ENCODE results near the gene LMTK3.

The LMTK3 gene

GRCh38 chr19:48448563-48448962 lies 63.1 kb downstream of the LMTK3 start:
- no peak for ATAC-seq
- TF ChIP-seq, protein P1, sequence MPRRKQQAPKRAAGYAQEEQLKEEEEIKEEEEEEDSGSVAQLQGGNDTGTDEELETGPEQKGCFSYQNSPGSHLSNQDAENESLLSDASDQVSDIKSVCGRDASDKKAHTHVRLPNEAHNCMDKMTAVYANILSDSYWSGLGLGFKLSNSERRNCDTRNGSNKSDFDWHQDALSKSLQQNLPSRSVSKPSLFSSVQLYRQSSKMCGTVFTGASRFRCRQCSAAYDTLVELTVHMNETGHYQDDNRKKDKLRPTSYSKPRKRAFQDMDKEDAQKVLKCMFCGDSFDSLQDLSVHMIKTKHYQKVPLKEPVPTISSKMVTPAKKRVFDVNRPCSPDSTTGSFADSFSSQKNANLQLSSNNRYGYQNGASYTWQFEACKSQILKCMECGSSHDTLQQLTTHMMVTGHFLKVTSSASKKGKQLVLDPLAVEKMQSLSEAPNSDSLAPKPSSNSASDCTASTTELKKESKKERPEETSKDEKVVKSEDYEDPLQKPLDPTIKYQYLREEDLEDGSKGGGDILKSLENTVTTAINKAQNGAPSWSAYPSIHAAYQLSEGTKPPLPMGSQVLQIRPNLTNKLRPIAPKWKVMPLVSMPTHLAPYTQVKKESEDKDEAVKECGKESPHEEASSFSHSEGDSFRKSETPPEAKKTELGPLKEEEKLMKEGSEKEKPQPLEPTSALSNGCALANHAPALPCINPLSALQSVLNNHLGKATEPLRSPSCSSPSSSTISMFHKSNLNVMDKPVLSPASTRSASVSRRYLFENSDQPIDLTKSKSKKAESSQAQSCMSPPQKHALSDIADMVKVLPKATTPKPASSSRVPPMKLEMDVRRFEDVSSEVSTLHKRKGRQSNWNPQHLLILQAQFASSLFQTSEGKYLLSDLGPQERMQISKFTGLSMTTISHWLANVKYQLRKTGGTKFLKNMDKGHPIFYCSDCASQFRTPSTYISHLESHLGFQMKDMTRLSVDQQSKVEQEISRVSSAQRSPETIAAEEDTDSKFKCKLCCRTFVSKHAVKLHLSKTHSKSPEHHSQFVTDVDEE (CRISPR knock-in tag; IDR thresholded peaks at IDR 0.05): no peak
- no peak for TF ChIP-seq ZNF70 (CRISPR knock-in tag; IDR thresholded peaks at IDR 0.05)
- TF ChIP-seq SNAI2 (CRISPR knock-in tag; IDR thresholded peaks at IDR 0.05): no peak
- TF ChIP-seq TOX (CRISPR knock-in tag; IDR thresholded peaks at IDR 0.05; ENCODE audit: borderline replicate concordance): no peak
- no peak for TF ChIP-seq TCF4 (CRISPR knock-in tag; IDR thresholded peaks at IDR 0.05; ENCODE audit: borderline replicate concordance)
- TF ChIP-seq, protein P2, sequence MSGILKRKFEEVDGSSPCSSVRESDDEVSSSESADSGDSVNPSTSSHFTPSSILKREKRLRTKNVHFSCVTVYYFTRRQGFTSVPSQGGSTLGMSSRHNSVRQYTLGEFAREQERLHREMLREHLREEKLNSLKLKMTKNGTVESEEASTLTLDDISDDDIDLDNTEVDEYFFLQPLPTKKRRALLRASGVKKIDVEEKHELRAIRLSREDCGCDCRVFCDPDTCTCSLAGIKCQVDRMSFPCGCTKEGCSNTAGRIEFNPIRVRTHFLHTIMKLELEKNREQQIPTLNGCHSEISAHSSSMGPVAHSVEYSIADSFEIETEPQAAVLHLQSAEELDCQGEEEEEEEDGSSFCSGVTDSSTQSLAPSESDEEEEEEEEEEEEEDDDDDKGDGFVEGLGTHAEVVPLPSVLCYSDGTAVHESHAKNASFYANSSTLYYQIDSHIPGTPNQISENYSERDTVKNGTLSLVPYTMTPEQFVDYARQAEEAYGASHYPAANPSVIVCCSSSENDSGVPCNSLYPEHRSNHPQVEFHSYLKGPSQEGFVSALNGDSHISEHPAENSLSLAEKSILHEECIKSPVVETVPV (CRISPR knock-in tag; IDR thresholded peaks at IDR 0.05): no peak
- TF ChIP-seq, protein P3, sequence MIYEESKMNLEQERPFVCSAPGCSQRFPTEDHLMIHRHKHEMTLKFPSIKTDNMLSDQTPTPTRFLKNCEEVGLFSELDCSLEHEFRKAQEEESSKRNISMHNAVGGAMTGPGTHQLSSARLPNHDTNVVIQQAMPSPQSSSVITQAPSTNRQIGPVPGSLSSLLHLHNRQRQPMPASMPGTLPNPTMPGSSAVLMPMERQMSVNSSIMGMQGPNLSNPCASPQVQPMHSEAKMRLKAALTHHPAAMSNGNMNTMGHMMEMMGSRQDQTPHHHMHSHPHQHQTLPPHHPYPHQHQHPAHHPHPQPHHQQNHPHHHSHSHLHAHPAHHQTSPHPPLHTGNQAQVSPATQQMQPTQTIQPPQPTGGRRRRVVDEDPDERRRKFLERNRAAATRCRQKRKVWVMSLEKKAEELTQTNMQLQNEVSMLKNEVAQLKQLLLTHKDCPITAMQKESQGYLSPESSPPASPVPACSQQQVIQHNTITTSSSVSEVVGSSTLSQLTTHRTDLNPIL (CRISPR knock-in tag; IDR thresholded peaks at IDR 0.05; ENCODE audit: low read depth): no peak
- no peak for TF ChIP-seq ISL1 (CRISPR knock-in tag; IDR thresholded peaks at IDR 0.05)

DNA sequence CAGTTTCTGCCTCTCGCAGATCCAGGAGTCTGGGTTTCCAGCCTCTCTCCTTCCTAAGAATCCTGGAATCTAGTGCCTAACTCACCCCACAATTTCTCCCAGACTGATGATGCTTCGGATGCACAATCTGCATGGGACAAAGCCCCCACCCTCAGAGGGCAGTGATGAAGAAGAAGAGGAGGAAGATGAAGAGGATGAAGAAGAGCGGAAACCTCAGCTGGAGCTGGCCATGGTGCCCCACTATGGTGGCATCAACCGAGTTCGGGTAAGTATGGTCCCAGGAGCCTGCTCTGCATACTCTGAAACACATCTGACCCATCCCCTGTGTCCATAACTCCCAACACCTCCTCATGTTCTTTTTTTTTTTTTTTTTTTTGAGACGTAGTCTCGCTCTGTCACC lies 65.1 kb downstream of the LMTK3 start:
- no peak for TF ChIP-seq TOX (CRISPR knock-in tag; IDR thresholded peaks at IDR 0.05; ENCODE audit: borderline replicate concordance)
- TF ChIP-seq ZFP3 (CRISPR knock-in tag; IDR thresholded peaks at IDR 0.05): no peak
- ATAC-seq: no peak

GRCh38 chr19:48445606-48446481 lies 65.8 kb downstream of the LMTK3 start, which contains the start of gene GRWD1:
GRWD1 (plus strand) TSS chr19:48445983; CDS start chr19:48446006, 23 bp downstream.
- no peak for TF ChIP-seq RARB (CRISPR knock-in tag; IDR thresholded peaks at IDR 0.05)
- no peak for TF ChIP-seq POU6F1 (CRISPR knock-in tag; IDR thresholded peaks at IDR 0.05; ENCODE audit: borderline replicate concordance, low read depth)
- TF ChIP-seq ZC3H10 (CRISPR knock-in tag; IDR thresholded peaks at IDR 0.05): no peak
- TF ChIP-seq ZNF565 (CRISPR knock-in tag; conservative IDR thresholded peaks at IDR 0.05; ENCODE audit: low read depth): no peak
- no peak for TF ChIP-seq ZNF70 (CRISPR knock-in tag; IDR thresholded peaks at IDR 0.05)
- TF ChIP-seq GLIS3 (CRISPR knock-in tag; IDR thresholded peaks at IDR 0.05): no peak
- no peak for TF ChIP-seq ESRRG (CRISPR knock-in tag; IDR thresholded peaks at IDR 0.05)
- no peak for TF ChIP-seq SNAI2 (CRISPR knock-in tag; IDR thresholded peaks at IDR 0.05)
- ATAC-seq: peak; percentile 87

DNA sequence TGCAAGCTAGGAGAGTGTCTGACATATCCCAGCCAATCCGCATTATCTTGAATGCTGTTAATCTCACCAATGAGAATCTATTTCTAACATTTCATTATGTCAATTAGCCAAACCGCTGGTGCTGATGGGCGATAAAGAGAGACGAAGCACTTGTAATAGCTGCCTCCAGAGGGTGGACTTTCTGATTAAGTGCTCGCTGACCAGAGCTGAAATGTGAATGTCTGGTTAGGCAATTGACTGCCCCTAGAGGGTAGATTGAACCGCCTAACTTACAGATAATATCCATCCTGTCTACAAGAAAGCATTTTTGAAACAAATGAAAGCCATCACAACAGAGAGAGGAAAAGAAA lies 66.4 kb downstream of the LMTK3 start:
- peak; percentile 92 for ATAC-seq
- TF ChIP-seq GLIS3 (CRISPR knock-in tag; IDR thresholded peaks at IDR 0.05) (no peak), ISL1 (CRISPR knock-in tag; IDR thresholded peaks at IDR 0.05) (peak; percentile 73), PPARA (CRISPR knock-in tag; IDR thresholded peaks at IDR 0.05; ENCODE audit: borderline replicate concordance) (no peak), BACH2 (CRISPR knock-in tag; IDR thresholded peaks at IDR 0.05; ENCODE audit: borderline replicate concordance) (no peak), ESRRG (CRISPR knock-in tag; IDR thresholded peaks at IDR 0.05) (no peak), ARNTL (CRISPR knock-in tag; IDR thresholded peaks at IDR 0.05; ENCODE audit: borderline replicate concordance, low read depth) (no peak), ZNF8 (CRISPR knock-in tag; IDR thresholded peaks at IDR 0.05) (no peak), TCF4 (CRISPR knock-in tag; IDR thresholded peaks at IDR 0.05; ENCODE audit: borderline replicate concordance) (peak; percentile 79)

DNA sequence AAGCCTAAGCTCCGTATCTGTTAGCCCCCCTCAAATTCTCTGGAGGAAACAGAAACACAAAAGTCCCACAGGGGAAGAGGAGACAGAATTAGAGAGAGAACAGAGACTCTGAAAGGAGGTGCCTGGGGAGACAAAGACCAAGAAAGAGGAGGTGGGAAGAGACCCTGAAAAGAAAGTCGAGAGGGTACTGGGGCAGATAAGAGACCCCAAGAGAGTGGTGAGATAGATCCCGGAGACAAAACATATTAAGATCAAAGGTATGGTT lies 66.8 kb downstream of the LMTK3 start:
- ATAC-seq: peak; percentile 14
- no peak for TF ChIP-seq PATZ1 (CRISPR knock-in tag; IDR thresholded peaks at IDR 0.05; ENCODE audit: borderline replicate concordance)
- TF ChIP-seq ZFP3 (CRISPR knock-in tag; IDR thresholded peaks at IDR 0.05): no peak
- no peak for TF ChIP-seq ISL1 (CRISPR knock-in tag; IDR thresholded peaks at IDR 0.05)
- TF ChIP-seq GLIS3 (CRISPR knock-in tag; IDR thresholded peaks at IDR 0.05): no peak
- TF ChIP-seq TCF4 (CRISPR knock-in tag; IDR thresholded peaks at IDR 0.05; ENCODE audit: borderline replicate concordance): no peak
- TF ChIP-seq PPARA (CRISPR knock-in tag; IDR thresholded peaks at IDR 0.05; ENCODE audit: borderline replicate concordance): no peak
- no peak for TF ChIP-seq SNAI2 (CRISPR knock-in tag; IDR thresholded peaks at IDR 0.05)
- TF ChIP-seq ZC3H10 (CRISPR knock-in tag; IDR thresholded peaks at IDR 0.05): no peak
- TF ChIP-seq ZFP30 (CRISPR knock-in tag; IDR thresholded peaks at IDR 0.05): no peak
- no peak for TF ChIP-seq POU6F1 (CRISPR knock-in tag; IDR thresholded peaks at IDR 0.05; ENCODE audit: borderline replicate concordance, low read depth)
- TF ChIP-seq ZNF565 (CRISPR knock-in tag; conservative IDR thresholded peaks at IDR 0.05; ENCODE audit: low read depth): no peak
- TF ChIP-seq ESRRG (CRISPR knock-in tag; IDR thresholded peaks at IDR 0.05): no peak

All from SK-N-SH treated with all-trans-retinoic acid at 6 μM for 48 hours (cell line).